Upper lobe of left lung (tissue), 4 donors: ENCODE data around the gene GXYLT1.

Source experiments
- CTCF ChIP-seq, 6 experiments: fragments of 450-650 bp in 4 of 6; fragments of 200-600 bp in 2 of 6; sonication (generic) in 2 of 6; IDR thresholded peaks; one replicate each; pipeline ENCODE4 v1.5.1; 2016 to 2019; ENCODE audit warnings: antibody characterized with exemption in 6 of 6
- POLR2A ChIP-seq, 4 donors: fragments of 450-650 bp; IDR thresholded peaks; one replicate each; pipeline ENCODE4 v1.5.1; 2016 to 2017; ENCODE audit warnings: antibody characterized with exemption in 4 of 4, mild to moderate bottlenecking in 2 of 4
- POLR2AphosphoS5 ChIP-seq, 2 donors: sonication (generic); formaldehyde crosslinking; IDR thresholded peaks; one replicate each; pipeline ENCODE4 v1.5.1; 2017; ENCODE audit warnings: antibody characterized with exemption in 2 of 2

DNA sequence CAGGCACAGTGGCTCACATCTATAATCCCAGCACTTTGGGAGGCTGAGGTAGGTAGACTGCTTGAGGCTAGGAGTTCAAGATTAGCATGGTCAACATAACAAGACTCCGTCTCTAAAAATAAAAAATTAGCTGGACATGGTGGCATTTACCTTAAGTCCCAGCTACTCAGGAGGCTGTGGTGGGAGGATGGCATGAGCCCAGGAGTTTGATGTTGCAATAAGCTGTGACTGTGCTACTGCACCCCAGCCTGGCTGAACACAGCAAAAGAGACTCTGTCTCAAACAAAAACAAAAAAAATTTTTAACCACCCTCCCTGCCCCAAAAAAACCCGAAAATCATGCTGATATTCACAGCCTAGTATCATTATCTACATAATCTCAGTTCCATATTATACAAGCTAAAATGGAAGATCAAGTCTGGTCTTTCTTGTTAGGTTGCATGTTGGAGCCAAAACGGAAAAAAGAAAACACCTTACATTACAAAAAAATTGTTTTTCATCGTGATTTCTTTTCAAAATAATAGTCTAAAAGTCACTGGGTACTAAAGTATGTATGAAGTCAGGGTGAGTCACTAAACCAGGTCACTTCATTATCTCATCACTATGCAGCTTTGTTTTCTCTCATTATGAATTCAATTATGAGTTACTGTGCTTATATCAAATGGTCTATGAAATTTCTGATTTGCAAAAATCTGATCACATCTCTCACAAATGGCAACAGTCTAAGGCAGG lies 13.8 kb downstream of the GXYLT1 start:
- TF ChIP-seq CTCF (IDR thresholded peaks at IDR 0.05) = no peak
- no peak for TF ChIP-seq POLR2A (IDR thresholded peaks at IDR 0.05)
- no peak for TF ChIP-seq POLR2AphosphoS5 (IDR thresholded peaks at IDR 0.05)
